ENCODE data around the gene SFRP5. TPM values are rescaled to one million over a fixed set of nuclear protein-coding genes. Genes with fewer than 3 reads are reported as not detected.

Gene SFRP5
- total and polyA plus RNA-seq, 2 of the 13 experiments (the other 11 are each of a cell fraction or from before 2014, with no cell fraction given) = 0.32 to 1.7 TPM

DNA sequence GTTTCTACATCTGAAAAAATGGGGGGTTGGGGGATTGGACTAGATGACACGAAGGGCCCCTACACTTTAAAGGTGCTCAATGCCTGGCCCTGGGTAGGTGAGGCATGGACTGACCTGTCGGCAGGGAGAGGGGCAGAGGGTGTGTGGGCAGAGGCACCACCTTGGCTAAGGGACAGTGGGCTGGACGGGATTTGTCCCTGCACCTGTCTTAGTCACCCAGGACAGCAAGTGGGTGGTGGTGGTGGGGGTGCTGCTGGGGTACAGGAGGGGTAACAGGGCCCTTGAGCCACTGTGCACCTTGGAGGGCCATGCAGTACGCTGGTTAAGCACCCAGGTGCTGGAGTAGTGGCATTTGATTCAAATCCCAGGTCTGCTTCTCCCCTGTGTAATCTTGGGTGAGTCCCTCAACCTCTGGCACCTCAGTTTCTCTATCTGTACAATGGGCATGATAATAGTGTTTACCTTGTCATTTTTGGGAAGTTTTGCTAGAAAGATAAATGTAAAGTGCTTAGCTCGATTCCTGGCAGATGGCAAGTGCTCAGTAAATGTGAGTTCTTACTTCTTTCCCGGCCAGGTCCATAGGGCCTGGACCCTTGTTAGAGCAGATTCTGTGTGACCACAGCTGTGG is 18.1 kb upstream of the SFRP5 start:
- WGBS (ENCODE audit: low lambda C conversion rate) = 19% methylated on average over 3 of the region's 6 CpGs
- BruUV-seq (replicated peaks) = no TSS peak
- Histone ChIP-seq H3K9ac (ENCODE audit: insufficient read depth, low read depth, low read length) (no peak overlapping the region), H3K4me2 (ENCODE audit: low read depth, low read length) (no peak overlapping the region), H4K20me1 (ENCODE audit: insufficient read depth, low read length) (0 out of 2 replicates have a peak, but pooled peaks cover 3% of the 10 kb centered on the region), H3K4me1 (ENCODE audit: insufficient read depth, low read length) (peaks cover 35% of the 10 kb centered on the region), H3K27ac (ENCODE audit: extremely low read length, insufficient read depth, low read length) (no peak overlapping the region), H3K36me3 (replicated peaks in 1 of 2; ENCODE audit: control insufficient read depth in 1 of 2, insufficient read depth in 2 of 2, low read length in 2 of 2) (no peaks in the 10 kb centered on the region), H2AFZ (ENCODE audit: low read length) (no peak overlapping the region), H3K79me2 (ENCODE audit: insufficient read depth, low read length) (no peaks in the 10 kb centered on the region), H3K4me3 (replicated peaks in 1 of 3; ENCODE audit: insufficient read depth in 1 of 3, low read depth in 2 of 3, low read length in 3 of 3) (no peak overlapping the region), H3K9me3 (ENCODE audit: low read length) (no peaks in the 10 kb centered on the region), H3K27me3 (ENCODE audit: control insufficient read depth in 1 of 2, insufficient read depth in 2 of 2, low read length in 2 of 2) (peaks cover 2 to 8% of the 10 kb centered on the region in 2 experiments; a peak in 2 of 5 replicates)
- TF ChIP-seq ZNF629 (CRISPR knock-in tag; conservative IDR thresholded peaks at IDR 0.05) = peak; percentile 81
- no peak for TF ChIP-seq ZNF776 (CRISPR knock-in tag; IDR thresholded peaks at IDR 0.05)
- intact Hi-C loops (cut with micrococcal nuclease; ENCODE audit: unreplicated experiment) = loop anchor here (2.0 to 10.0 kb wide), 2 partner anchors 31 to 255 kb away; no protein-coding TSS in a partner anchor
- FAIRE-seq (no peak), DNase-seq (ENCODE audit: low spot score) (no peak), ATAC-seq (no peak)
- ChIA-PET POLR2A (no interaction called here), CTCF (ENCODE audit: low intra/inter-chr PET ratio, low total read pairs) (no interaction called here)
- in situ Hi-C loops (cut with HindIII; ENCODE audit: extremely low pct_ligation_motif_present, low pct_unique_long_range_greater_than_20kb) = loop anchor here (5.0 kb wide), 2 partner anchors 33 to 77 kb away; no protein-coding TSS in a partner anchor

DNA sequence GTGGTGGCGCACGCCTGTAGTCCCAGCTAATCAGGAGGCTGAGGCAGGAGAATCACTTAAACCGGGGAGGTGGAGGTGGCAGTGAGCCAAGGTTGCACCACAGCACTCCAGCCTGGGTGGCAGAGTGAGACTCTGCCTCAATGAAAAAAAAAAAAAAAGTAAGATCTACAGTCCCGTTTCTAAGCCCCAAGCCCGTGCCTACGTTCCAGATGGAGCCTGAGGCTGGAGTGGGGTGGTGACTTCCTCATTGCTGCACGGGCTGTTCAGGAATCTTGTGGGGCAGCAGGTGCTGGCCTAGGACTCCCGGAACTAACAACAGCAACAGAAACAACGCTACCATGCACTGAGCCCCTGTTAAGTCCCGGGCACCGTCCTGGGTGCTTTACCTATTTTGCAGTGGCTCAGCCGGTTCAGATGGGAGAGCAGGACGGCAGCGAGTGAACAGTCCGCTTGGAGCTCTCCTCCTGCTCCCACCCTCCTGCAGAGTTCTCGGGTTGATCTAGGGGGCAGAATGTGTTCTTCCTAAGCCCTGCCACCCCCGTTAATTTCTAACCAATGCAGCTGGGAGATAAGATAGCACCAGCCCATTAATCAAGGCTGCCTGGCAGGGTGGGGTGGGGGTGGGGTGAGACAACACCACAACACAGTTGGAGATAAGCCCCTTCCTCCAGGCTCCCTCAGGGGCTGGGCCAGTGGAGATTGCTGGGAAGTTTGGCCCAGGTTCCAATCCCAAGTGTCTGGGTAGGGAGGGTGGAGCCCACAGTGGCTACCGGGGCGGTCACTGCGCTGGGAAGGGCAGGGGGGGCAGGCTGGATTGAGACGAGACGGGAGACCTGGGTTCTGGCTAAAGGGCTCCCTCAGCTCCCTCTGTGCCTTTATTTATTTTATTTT is 17.0 kb upstream of the SFRP5 start:
- in situ Hi-C loops (cut with HindIII; ENCODE audit: extremely low pct_ligation_motif_present, low pct_unique_long_range_greater_than_20kb) = no loop called here
- no TSS peak for BruUV-seq (replicated peaks)
- no peaks in the 10 kb centered on the region for H3K79me2 ChIP-seq (ENCODE audit: insufficient read depth, low read length)
- TF ChIP-seq DR1 (CRISPR knock-in tag; IDR thresholded peaks at IDR 0.05) (0 out of 2 replicates have a peak, but pooled peaks have one; percentile 28), ZNF775 (CRISPR knock-in tag; IDR thresholded peaks at IDR 0.05; ENCODE audit: borderline replicate concordance) (no peak), FOXO1 (CRISPR knock-in tag; IDR thresholded peaks at IDR 0.05) (no peak), HOXA5 (CRISPR knock-in tag; IDR thresholded peaks at IDR 0.05) (0 out of 2 replicates have a peak, but pooled peaks have one; percentile 36)
- TF ChIP-seq, protein P1, sequence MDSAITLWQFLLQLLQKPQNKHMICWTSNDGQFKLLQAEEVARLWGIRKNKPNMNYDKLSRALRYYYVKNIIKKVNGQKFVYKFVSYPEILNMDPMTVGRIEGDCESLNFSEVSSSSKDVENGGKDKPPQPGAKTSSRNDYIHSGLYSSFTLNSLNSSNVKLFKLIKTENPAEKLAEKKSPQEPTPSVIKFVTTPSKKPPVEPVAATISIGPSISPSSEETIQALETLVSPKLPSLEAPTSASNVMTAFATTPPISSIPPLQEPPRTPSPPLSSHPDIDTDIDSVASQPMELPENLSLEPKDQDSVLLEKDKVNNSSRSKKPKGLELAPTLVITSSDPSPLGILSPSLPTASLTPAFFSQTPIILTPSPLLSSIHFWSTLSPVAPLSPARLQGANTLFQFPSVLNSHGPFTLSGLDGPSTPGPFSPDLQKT (CRISPR knock-in tag; IDR thresholded peaks at IDR 0.05; ENCODE audit: borderline replicate concordance) = no peak
- TF ChIP-seq, protein P2, sequence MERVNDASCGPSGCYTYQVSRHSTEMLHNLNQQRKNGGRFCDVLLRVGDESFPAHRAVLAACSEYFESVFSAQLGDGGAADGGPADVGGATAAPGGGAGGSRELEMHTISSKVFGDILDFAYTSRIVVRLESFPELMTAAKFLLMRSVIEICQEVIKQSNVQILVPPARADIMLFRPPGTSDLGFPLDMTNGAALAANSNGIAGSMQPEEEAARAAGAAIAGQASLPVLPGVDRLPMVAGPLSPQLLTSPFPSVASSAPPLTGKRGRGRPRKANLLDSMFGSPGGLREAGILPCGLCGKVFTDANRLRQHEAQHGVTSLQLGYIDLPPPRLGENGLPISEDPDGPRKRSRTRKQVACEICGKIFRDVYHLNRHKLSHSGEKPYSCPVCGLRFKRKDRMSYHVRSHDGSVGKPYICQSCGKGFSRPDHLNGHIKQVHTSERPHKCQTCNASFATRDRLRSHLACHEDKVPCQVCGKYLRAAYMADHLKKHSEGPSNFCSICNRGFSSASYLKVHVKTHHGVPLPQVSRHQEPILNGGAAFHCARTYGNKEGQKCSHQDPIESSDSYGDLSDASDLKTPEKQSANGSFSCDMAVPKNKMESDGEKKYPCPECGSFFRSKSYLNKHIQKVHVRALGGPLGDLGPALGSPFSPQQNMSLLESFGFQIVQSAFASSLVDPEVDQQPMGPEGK (CRISPR knock-in tag; IDR thresholded peaks at IDR 0.05) = 0 out of 2 replicates have a peak, but pooled peaks have one; percentile 29
- TF ChIP-seq, protein P3, sequence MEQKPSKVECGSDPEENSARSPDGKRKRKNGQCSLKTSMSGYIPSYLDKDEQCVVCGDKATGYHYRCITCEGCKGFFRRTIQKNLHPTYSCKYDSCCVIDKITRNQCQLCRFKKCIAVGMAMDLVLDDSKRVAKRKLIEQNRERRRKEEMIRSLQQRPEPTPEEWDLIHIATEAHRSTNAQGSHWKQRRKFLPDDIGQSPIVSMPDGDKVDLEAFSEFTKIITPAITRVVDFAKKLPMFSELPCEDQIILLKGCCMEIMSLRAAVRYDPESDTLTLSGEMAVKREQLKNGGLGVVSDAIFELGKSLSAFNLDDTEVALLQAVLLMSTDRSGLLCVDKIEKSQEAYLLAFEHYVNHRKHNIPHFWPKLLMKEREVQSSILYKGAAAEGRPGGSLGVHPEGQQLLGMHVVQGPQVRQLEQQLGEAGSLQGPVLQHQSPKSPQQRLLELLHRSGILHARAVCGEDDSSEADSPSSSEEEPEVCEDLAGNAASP (CRISPR knock-in tag; IDR thresholded peaks at IDR 0.05; ENCODE audit: borderline replicate concordance) = no peak

More for the DNA sequence above, 17.0 kb upstream of the SFRP5 start:
- Histone ChIP-seq H3K9ac (ENCODE audit: insufficient read depth, low read depth, low read length) (no peak overlapping the region), H3K4me3 (replicated peaks in 1 of 3; ENCODE audit: insufficient read depth in 1 of 3, low read depth in 2 of 3, low read length in 3 of 3) (peak overlapping the region in 1 of 3 experiments; percentile 52; a peak in 2 of 6 replicates), H3K4me1 (ENCODE audit: insufficient read depth, low read length) (peaks cover 46% of the 10 kb centered on the region), H3K36me3 (replicated peaks in 1 of 2; ENCODE audit: control insufficient read depth in 1 of 2, insufficient read depth in 2 of 2, low read length in 2 of 2) (no peaks in the 10 kb centered on the region), H3K27me3 (ENCODE audit: control insufficient read depth in 1 of 2, insufficient read depth in 2 of 2, low read length in 2 of 2) (peaks cover 2 to 6% of the 10 kb centered on the region in 2 experiments; a peak in 2 of 5 replicates), H2AFZ (ENCODE audit: low read length) (no peak overlapping the region), H3K27ac (ENCODE audit: extremely low read length, insufficient read depth, low read length) (no peak overlapping the region), H3K9me3 (ENCODE audit: low read length) (no peaks in the 10 kb centered on the region), H3K4me2 (ENCODE audit: low read depth, low read length) (peak overlapping the region; percentile 75), H4K20me1 (ENCODE audit: insufficient read depth, low read length) (0 out of 2 replicates have a peak, but pooled peaks cover 3% of the 10 kb centered on the region)
- peak; percentile 74 for ATAC-seq
- CTCF ChIA-PET (ENCODE audit: low intra/inter-chr PET ratio, low total read pairs) = no interaction called here
- POLR2A ChIA-PET = no interaction called here
- peak; percentile 43 for DNase-seq (ENCODE audit: low spot score)
- no peak for FAIRE-seq
- intact Hi-C loops (cut with micrococcal nuclease; ENCODE audit: unreplicated experiment) = loop anchor here (2.0 to 10.0 kb wide), 2 partner anchors 30 to 256 kb away; no protein-coding TSS in a partner anchor
- WGBS (ENCODE audit: low lambda C conversion rate) = 10% methylated on average over 20 of the region's 22 CpGs
